ENCODE data around the gene APBB2. TPM values are rescaled to one million over a fixed set of nuclear protein-coding genes. Genes with fewer than 3 reads are reported as not detected.
A peak's percentile ranks its signal among the peaks of the same experiment; 100 is the strongest.

The APBB2 gene
- total RNA-seq, 1 experiment from 2014 or later, result 49.0 TPM

GRCh38 chr4:41039317-41039716 is 175.0 kb downstream of the APBB2 start:
- TF ChIP-seq ZNF396 (CRISPR knock-in tag; IDR thresholded peaks at IDR 0.05; ENCODE audit: borderline replicate concordance) (no peak), ZNF121 (CRISPR knock-in tag; IDR thresholded peaks at IDR 0.05) (0 out of 2 replicates have a peak, but pooled peaks have one; percentile 25), AR (CRISPR knock-in tag; IDR thresholded peaks at IDR 0.05) (no peak), ZBTB43 (CRISPR knock-in tag; IDR thresholded peaks at IDR 0.05) (no peak)
- no peak overlapping the region for H3K4me3 Mint-ChIP-seq
- no peak overlapping the region for H3K27ac Mint-ChIP-seq
- peaks cover 14% of the 10 kb centered on the region for H3K36me3 Mint-ChIP-seq
- ChIA-PET POLR2A (no interaction called here), CTCF (no interaction called here)
- no peaks in the 10 kb centered on the region for H3K27me3 Mint-ChIP-seq (ENCODE audit: low read depth)
- peaks cover 20% of the 10 kb centered on the region for H3K9me3 Mint-ChIP-seq
- H3K4me1 Mint-ChIP-seq, result peaks cover 6% of the 10 kb centered on the region
- ATAC-seq, result no peak
- no peak for DNase-seq (ENCODE audit: low spot score)

GRCh38 chr4:41038304-41038703 is 176.0 kb downstream of the APBB2 start:
- TF ChIP-seq ZNF263 (CRISPR knock-in tag; IDR thresholded peaks at IDR 0.05; ENCODE audit: low read depth) (no peak), TP53 (CRISPR knock-in tag; IDR thresholded peaks at IDR 0.05) (no peak), SP1 (CRISPR knock-in tag; conservative IDR thresholded peaks at IDR 0.05) (no peak), ZNF317 (CRISPR knock-in tag; IDR thresholded peaks at IDR 0.05; ENCODE audit: borderline replicate concordance, low read depth) (no peak), MXD4 (CRISPR knock-in tag; IDR thresholded peaks at IDR 0.05; ENCODE audit: borderline replicate concordance) (no peak), NR3C1 (CRISPR knock-in tag; conservative IDR thresholded peaks at IDR 0.05; ENCODE audit: low read depth) (no peak), CBFB (CRISPR knock-in tag; IDR thresholded peaks at IDR 0.05; ENCODE audit: low read depth) (no peak), ATF1 (CRISPR knock-in tag; IDR thresholded peaks at IDR 0.05) (no peak), ZNF281 (CRISPR knock-in tag; IDR thresholded peaks at IDR 0.05) (no peak), ZNF423 (CRISPR knock-in tag; IDR thresholded peaks at IDR 0.05) (no peak), CREM (CRISPR knock-in tag; IDR thresholded peaks at IDR 0.05) (no peak)
- no peak for DNase-seq (ENCODE audit: low spot score)
- no peak for ATAC-seq
- Mint-ChIP-seq H3K36me3 (peaks cover 7% of the 10 kb centered on the region), H3K4me1 (no peaks in the 10 kb centered on the region), H3K4me3 (no peak overlapping the region), H3K27me3 (ENCODE audit: low read depth) (no peaks in the 10 kb centered on the region), H3K27ac (no peak overlapping the region), H3K9me3 (peaks cover 11% of the 10 kb centered on the region; the same call in 1 of the 2 replicates)
- ChIA-PET CTCF (no interaction called here), POLR2A (no interaction called here)

- Mint-ChIP-seq H3K4me3 (no peak overlapping the region), H3K4me1 (no peaks in the 10 kb centered on the region), H3K36me3 (peaks cover 31% of the 10 kb centered on the region), H3K27me3 (ENCODE audit: low read depth) (peaks cover 5% of the 10 kb centered on the region; the same call in 1 of the 2 replicates), H3K9me3 (peaks cover 38% of the 10 kb centered on the region), H3K27ac (no peak overlapping the region)
- ChIA-PET POLR2A (no interaction called here), CTCF (no interaction called here)
- DNase-seq (ENCODE audit: low spot score) (no peak), ATAC-seq (no peak)
- no peak for TF ChIP-seq FOXP4 (CRISPR knock-in tag; IDR thresholded peaks at IDR 0.05)
- no peak for TF ChIP-seq ETV6 (CRISPR knock-in tag; IDR thresholded peaks at IDR 0.05)
- TF ChIP-seq GABPB1 (CRISPR knock-in tag; IDR thresholded peaks at IDR 0.05), result no peak
- TF ChIP-seq IRF2 (CRISPR knock-in tag; IDR thresholded peaks at IDR 0.05; ENCODE audit: borderline replicate concordance, low read depth), result no peak
- TF ChIP-seq FOXP1 (CRISPR knock-in tag; IDR thresholded peaks at IDR 0.05; ENCODE audit: borderline replicate concordance), result no peak
- TF ChIP-seq SMAD4 (CRISPR knock-in tag; IDR thresholded peaks at IDR 0.05), result no peak
- TF ChIP-seq USF1 (CRISPR knock-in tag; IDR thresholded peaks at IDR 0.05), result no peak
- TF ChIP-seq FOXJ3 (CRISPR knock-in tag; IDR thresholded peaks at IDR 0.05; ENCODE audit: borderline replicate concordance), result no peak
- no peak for TF ChIP-seq CREB1 (CRISPR knock-in tag; IDR thresholded peaks at IDR 0.05)
- no peak for TF ChIP-seq ZNF396 (CRISPR knock-in tag; IDR thresholded peaks at IDR 0.05; ENCODE audit: borderline replicate concordance)
- no peak for TF ChIP-seq JUN (CRISPR knock-in tag; IDR thresholded peaks at IDR 0.05)
These were observed 185.2 kb downstream of the APBB2 start for GRCh38 chr4:41029098-41029497.
